Ammon's horn (tissue), 1 donor: Measurements from ENCODE around the gene CLCNKA.

Experiments
- DNase-seq: peaks from one replicate; pipeline ENCODE4 v3.0.0-alpha.2; 2016; ENCODE audit warnings: low spot score

Gene CLCNKA

DNA sequence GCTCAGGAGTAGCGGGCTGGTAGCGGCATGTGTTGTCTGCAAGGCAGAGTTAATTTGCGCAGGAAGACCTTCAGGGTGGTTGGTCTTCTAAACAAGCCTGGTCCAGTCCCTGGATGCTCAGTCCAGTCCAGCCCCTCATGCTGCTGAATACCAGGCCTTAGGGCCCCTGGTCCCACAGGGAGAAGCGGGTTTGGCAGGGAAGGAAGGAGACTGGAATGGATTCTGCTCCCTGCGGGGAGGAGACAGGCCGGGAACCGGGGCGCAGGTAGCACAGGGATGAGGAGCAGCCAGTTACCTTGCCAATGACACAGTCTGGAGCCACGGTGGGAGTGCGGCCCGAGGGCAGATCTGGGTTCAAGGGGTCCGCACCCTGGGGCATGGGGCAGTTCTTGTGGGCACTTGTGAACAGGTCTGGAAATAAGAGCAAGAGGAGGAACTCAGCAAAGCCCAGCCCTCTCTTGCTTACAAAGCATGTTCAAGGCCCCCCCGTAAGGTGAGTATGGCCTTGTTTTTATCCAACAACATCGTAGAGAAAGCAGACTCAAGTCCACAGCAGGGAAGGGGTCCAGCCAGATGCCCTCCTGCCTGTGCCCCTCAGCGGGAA is 41.5 kb downstream of the CLCNKA start:
- DNase-seq, result no peak

DNA sequence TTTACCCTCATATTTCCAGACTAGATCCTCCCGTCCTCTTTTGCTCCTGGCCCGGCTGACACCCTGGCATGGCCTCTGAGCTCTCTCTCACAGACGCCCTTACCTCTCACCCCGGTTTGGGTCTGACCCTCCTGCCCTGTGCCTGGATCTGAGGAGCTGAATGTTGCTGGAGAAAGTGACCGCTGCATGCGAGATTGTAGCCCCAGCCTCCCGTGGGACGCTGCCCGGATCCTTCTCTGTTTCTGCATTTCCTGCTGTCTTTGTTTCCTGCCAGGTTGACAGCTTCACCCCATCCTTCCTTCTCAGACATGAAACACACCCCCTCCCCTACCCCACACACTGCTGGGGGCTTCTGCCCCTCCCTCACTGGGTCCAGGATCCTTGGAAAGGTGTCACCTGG is 42.1 kb downstream of the CLCNKA start:
- DNase-seq, result no peak

DNA sequence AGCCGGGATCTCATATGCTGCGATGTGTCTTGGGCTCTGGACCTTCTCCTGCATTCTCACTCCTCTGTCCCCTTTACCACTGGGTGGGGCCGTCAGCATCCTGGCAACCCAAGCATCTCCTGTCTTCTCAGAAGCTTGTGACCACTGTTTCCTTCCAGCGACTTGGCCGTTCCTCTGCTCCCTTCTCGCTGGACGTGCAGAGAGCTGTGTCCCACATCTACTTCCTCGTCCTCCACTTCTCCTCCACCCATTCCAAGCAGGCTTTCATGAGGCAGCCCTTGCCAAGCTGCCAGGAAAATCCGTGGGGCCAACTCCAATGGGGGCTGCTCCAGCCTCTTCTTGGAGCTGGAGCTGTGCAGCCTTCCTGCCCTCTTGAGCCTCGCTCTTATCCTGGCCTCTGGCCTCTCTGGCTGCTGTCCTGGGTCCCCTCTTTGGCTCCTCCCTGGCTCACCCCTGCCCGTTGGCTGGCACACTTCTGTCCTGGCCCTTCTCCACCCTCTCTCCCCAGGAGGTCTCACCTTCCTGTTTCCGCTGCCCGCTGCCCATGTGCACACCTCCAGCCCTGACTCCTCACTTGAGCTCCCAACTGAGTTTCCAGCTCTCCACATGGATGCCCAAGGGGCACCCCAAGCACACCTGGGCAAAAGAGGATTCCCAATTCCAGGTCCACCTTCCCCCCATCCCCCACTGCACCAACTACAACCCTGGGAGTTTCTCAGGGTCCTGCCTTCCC is 42.9 kb downstream of the CLCNKA start:
- no peak for DNase-seq

DNA sequence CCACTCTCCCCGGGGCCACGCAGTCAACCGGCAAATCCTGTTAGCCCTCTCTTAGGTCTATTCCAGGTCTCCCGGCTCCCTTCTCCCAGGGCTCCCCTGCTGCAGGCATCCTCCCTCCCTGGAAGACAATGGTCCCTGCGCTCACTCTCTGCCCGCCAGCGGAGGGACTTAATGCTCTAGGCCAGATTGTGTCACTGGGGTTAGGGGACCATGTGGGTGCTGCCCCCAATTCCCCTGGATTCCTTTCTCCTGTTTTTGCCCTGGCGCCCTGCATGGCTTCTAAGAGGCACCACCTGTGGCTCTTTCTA is 43.4 kb downstream of the CLCNKA start:
- DNase-seq, result no peak

DNA sequence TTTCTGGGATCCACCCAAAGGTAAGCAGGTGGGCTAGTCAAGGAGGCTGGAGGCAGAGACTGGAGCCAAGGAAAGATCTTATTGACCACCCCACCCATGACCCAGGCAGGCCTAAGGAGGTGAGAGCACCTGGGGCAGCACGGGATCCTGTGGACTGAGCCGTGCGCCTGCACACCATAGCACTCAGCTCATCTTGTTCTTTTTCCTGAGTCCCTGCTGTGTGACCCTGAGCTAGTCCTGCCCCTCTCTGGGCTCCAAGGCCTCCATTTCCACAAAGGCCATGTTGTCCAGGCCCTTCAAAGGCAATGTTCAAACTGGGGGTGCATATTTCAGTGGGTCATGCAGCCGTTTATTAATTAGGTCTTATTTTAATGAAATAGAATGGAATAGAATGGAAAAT is 44.4 kb downstream of the CLCNKA start:
- DNase-seq, result no peak

DNA sequence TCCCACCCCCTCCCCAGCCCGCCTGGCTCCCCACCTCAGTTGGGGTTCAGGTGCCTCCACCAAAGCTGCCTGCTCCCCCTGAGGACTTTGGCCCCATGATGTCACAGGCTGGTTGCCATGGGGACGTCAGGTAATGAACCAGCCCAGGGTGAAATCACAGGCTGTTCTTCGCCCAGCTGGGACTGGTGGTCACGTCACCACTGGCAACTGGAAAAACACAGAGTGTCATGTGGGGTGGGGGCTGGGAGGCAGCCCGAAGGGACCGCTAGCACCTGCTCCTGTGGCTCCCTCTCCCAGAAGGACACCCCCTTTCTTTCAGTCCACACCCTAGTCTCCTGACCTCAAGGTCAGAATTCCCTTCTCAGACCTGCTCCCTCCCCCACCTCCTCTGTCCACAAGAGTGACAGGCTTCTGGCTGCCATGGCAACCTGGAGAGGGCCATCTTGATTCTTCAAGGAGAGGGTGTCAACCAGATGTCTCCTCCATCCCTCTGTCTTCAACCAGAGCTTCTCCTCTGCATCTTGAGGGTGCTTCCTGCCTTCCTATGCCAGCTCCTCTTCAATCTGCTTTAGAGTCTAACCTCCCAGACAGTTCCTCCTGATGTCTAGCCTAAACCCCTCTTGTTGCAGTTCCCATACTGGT is 45.4 kb downstream of the CLCNKA start:
- no peak for DNase-seq

DNA sequence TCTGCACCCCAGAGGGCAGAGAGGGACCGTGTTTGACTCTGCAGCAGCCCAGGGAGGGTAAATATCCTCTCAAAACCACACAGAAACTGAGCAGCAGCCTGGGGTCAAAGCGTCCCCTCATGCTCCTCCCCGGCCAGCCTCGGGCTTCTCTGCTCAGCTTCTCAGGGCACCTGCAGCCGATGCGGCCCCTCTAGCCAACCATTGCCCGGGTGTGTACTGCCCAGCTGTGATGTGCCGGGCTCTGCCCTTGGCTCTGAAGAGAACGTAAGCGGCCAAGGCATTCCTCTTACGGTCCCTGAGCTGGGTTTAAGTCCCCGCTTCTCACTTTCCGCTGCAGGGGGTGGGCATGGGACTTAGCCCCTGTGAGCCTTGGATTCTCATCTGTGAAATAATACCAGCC is 46.1 kb downstream of the CLCNKA start:
- DNase-seq, result no peak

DNA sequence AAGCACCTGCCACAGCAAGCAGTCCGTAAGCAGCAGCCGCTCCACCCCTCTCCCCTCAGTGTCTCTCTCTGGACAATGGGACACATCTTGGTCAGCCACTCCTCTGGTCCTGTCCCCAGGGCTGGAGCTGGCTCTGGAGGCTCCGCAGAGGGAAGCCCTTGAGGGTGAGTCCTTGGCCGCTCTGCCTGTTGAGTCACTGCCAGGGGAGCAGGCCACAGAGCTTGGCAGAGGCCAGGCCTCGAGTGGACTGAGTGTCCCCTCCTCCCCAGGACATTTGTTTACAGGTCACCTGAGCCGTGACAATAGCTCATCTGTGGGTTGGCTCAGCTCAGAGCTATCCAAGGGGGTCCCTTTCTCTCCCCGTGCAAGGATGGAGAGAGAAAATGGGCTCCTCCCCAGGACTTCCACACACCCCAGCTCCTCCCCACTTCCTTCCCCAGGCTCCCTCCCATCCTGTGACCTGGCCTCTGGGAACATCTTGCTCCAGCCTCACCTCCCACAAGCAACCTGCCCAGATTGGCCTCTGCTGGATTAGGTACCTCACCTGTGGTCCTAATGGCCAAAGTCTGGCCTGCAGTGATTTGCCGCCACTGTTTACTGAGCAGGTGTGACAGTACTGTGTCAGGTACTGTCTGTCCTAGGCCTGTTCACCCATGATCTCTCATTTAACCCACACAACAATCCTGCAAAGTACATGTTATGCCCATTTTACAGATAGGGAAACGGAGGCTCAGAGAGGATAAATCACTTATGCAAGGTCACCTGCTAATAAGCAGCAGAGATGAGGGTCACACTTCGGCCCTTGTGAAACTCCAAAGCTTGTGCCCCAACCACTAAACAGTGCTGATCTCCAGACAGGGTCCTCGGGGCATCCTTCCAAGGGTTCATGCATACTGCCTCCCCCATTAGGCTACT is 46.8 kb downstream of the CLCNKA start:
- DNase-seq, result peak; percentile 66

DNA sequence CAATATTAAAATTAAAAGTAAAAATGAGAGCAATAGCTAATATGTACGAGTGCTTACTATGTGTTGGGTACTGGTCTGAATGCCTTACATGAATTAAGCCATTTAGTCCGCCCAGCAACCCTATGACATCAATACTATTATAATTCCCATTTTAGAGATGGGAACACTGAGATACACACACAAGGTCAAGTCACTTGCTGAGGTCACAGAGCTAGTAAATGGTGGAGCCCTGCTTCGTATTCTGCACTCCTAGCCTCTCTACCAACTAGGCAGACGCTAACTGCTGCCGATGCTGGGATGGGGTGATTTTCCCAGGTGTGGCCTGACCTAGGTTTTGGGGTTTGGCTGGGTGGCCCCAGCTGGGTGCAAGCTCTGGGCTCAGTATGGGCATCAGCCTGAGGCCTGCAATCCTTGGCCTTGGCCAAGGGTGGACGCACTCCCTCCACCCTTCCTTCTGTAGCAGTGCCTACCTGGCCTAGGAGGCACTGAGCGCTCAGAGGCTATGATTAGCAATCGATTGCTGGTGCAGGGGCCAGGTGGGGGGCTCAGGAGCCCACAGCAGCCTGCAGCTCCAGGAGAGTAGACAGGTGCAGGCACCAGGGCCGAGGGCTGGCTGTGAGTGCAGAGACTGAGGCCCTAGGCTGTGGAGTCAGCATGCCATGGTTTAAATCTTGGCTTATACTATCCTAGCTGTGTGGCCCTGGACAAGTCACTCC is 49.0 kb downstream of the CLCNKA start:
- DNase-seq, result no peak

DNA sequence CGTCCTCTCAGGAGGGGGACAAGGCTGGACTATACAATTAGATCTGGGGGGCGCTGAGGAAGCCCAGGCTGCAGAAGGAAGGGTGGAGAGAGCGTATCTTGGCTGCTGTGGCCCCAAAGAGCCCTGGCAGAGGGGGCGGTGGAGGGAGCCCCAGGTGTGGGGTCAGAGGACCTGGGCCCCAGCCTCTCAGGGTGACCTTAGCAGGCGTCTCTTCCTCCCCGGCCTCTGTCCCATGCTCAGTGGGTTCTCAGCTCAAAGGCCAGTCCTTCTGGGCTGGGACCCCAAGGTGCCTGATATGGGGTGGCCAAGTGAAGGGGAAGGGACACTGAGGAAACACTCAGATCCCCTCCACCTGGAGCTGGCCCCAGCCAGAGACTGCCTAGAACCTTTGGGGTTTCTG is 49.8 kb downstream of the CLCNKA start:
- DNase-seq, result no peak

DNA sequence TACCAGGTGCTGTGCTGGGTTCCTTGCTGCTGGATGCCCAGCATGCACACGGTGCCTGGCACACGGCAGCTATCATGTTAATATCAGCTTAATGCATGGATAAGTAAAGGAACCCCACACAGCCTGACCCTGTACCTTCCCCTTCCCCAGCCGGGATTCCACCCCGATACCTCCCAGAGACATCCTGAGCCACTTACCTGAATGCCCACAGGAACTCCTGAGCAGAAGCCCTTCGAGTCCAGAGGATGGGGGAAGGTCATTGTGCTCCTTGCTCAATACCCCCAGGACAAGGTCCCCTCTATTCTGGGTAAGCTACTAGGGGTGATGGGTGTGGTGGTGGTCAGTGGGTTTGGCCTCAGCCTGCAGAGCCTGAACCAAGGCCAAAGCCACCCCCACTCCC is 50.3 kb downstream of the CLCNKA start:
- DNase-seq, result no peak

DNA sequence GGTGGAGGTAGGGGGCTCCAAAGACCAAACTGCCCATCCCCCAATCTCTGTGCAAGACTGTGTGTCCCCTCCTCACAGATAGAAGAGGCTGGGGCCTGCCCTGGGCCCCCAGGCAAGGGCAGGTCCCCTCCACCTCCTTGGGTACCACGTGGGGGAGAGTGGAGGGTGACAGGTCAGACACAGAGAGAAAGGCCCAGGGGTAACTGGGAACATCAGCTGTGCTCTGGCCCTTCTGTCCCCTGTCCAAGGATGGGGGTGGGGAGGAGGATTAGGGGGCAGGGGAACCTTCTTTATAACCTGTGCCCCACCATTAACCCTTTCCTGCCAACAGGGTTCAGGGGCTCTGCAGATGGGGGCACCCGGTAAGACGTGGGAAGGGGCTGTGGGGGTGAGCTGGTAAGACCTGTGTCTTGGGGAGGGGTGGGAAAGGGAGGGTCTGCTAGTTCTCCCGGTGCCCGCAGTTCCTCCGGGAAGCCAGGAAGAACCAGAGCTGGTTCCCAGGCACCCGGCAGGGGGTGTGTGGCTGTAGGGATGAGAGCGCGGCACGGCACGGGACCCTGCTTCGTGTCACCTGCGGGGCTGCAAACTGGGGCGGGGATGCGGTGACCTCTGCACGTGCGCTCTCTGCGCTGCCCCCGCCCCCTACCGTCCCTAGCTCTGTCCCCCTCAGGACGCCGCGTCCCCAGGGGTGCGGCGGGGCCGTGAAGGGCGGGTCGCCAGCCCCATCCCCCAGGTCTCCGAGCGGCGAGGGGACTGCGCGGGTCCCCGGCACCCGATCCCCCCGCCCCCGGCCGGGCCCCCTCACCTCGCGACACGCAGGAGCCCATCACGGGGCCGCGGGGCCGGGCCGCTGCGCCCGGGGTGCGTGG is 51.0 kb downstream of the CLCNKA start:
- DNase-seq, result no peak

DNA sequence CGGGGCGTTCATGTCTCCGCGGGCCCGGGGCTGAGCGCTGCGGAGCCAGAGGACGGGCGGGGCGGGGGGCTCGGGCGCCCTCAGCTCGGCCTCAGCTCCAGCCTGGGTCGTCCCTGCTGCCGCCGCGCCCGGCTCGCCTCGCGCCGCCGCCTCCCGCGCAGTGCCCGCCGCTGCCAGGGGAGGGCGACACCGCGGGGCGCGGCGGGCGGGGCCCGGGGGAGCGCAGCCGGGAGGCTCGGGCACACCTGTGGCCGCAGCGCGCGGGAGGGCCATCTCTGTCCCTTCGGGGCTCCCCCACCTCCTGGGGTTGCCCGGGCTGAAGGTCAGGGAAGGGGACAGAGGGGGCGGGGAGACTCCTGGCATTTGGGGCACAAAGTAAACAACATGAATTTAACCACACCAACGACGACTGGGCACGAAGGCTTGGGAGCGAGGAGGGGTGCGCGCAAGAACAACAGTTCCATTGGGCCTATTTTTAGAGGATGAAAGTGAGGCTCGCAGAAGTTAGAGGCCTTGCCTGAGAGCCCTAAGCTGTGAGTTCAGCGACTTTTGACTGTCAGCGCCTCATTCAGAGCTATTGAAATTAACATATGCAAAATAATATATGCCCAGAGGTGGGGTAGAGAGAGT is 51.8 kb downstream of the CLCNKA start, which contains the start of gene FAM131C:
Gene FAM131C, minus strand, starts transcription at position 162 of the 630 bp plus-strand sequence. CDS start 209 bp downstream, outside the sequence.
- DNase-seq, result no peak

DNA sequence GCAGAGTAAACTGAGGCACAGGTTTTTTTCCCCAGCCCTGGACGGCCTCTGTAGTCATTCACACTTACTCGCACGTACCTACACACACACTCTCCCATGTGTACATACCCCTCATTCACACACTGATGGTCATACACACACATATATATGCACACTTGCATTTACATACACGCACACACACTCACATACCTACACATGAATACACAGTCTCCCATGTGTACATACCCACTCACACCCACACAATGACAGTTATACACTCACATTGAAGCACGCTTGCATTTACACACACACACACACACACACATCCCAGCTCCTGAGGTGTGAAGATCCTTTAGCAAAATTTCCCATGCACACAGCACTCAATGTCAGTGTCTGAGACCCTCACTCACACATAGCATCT is 52.4 kb downstream of the CLCNKA start:
- no peak for DNase-seq

DNA sequence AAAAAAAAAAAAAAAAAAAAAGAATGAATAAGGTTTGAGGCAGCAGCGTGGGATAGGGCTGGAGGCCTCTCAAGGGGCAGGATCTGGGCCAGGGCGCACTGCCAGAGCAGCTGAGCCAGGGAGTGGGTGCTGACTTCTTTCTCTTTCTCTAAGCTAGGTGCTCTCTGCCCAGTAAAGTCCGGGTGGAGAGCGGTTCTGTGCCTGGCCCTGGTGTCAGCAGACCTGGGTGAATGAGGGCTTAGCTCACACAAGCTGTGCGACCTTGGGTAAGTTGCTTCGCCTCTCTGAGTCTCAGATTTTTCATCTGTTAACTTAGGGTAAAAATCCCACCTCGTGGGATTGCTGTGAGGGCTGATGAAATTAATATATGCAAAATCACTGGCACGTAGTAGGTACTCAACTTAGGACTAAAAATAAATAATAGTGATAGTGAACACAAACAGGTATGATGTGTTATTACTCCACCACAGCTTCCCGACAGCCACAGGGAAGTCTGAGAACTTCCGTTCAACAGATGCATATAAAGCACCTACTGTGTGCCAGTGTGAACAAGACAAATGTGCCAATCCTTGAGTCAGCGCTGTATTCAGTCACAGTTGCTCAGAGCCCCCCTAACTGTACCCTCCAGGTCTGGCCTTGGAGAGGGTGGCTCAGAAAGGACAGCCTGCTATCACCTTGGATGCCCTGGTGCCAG is 53.6 kb downstream of the CLCNKA start:
- DNase-seq, result peak; percentile 55

DNA sequence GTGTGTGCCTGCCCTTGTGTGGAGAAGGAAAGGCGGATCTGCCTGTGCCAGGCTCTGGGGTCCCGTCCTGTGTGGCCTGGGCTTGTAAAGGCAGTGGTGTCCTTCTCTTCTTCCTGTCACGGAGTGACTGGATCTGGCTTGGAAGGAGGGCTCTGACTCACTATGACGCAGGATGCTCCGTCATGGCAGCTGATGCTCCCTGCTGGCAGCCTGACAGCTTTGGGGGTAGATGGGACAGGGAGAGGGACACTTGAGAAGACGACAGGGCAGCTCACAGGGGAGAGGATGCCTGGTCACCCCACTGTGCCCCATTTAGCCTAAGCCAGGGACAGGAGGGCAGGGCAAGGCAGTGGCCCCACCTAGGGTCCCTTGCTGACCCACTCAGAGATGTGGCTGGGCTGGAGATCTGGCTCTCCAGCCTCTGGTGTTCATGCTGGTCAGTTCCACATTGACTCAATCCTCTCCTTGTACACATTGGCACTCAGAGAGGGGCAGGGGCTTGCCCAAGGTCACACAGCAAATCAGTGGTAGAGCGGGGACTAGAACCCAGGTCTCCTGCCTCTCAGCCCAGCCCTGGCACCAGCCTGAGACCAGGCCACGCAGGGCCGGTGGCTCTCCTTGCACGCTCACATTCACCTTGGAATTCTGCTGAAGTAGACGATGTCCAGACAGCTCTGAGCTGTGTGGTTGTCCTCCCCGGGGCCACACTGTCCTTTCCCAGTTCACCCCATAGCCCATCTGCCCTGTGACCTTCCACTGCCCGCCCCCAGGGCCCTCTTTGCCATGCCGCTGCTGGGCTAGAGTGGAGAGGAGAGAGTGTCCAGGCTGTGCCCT is 54.4 kb downstream of the CLCNKA start:
- no peak for DNase-seq

DNA sequence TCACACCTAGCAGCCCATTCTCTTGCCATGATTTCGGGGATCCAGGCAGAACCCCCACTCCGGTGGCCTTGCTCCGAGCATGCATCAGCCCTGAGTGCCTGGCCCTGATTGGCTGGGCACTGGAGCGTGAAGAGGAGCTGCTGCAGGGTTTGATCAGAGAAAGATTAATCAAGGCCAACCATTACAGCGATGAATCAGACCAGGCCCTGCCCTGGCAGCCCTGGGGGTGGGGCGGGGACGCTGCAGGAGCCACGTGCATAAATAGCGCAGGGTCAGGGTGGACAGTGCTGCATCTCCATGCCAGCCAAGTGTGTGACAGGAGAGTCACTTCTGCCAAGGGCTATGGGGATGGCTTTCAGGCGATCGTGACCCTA is 55.0 kb downstream of the CLCNKA start:
- DNase-seq, result no peak

DNA sequence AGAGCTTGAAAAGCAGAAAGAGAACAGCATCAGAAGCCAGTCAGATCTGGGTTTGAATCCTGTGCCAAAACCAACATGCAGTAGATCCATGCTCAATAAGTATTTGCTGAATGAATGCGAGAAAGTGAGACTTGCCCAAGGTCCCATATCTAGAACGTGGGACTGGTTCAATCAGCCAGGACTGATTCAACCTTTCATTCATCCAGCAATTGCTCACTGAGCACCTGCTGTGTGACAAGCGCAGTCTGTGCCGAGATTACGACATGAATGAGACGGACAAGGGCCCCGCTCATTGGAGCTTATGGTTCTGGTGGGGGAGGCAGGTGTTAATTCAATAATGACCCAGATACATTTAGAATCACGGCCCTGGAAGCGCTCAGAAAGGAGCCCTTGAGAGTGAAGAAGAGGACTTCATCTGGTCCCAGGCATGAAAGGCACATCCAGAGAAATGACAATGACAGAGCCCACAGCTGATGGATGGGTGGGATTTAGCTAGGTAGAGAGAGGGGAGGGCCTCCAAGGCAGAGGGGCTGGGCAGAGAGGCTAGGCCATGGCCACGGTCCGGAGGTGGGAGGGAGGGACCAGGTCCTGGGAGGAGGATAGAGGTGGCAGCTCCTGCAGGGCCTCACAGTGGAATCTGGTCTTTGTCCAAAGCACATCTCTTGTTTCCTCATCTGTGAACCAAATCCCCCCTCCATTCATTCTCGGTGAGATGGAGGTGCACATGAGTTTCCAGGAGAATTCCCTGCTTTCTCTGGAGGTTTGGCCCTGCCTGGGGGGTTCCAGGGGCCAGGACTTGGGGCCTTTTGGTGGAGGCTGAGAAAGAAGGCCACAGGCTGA is 55.8 kb downstream of the CLCNKA start:
- no peak for DNase-seq
